ENCODE results near the gene CHAT.

CHAT gene

DNA sequence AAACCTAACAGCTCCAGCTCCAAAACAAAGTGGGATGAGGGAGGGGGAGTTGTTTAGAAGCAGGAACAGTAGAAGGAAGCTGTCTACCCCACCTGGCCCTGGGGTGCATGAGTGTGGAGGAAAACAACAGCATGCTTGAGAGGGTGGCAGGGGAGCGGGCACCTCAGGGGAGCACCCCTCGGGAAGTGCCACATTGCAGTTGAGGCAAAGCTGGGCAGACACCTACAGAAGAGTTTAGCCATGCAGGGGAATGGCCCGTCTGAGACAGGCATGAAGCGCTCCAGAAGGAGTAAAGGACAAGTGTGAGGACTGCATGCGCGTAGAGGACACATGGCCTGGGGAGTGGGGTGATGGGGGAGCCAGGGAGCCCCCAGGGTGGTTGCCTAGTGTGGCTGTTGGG is 18.1 kb downstream of the CHAT start:
- no peak for FAIRE-seq

- FAIRE-seq: no peak
These were observed 18.8 kb downstream of the CHAT start for GRCh38 chr10:49632406-49633317.

- FAIRE-seq: no peak
These were observed 19.7 kb downstream of the CHAT start for GRCh38 chr10:49633327-49634068.

DNA sequence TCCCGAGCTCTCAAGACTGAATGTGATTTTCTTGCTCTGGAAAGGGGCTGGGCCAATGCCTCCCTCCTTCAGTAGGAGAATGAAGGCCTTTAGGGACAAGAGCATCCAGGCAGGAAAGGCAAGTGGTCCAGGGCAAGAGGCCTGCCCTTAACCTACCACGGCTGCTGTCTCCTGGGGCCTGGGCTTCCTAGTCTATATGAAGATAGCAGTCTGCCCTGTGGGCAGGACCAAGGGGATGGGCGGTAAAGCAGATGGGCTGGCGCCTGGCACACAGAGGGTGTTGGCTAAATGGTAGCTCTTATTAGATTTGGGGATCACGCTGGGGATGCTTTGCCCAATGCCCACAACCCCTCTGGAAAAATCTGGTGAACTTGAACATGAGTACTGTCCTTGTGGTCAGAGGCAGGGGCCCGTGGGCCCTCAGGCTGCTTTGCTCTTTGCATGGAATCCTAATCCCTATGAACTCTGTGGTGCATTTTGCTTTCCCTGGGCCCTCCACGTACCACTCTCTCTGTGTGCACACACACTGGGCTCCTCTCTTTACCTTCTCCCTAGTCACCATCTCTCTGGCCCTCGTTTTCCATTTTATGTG is 20.3 kb downstream of the CHAT start:
- no peak for FAIRE-seq

DNA sequence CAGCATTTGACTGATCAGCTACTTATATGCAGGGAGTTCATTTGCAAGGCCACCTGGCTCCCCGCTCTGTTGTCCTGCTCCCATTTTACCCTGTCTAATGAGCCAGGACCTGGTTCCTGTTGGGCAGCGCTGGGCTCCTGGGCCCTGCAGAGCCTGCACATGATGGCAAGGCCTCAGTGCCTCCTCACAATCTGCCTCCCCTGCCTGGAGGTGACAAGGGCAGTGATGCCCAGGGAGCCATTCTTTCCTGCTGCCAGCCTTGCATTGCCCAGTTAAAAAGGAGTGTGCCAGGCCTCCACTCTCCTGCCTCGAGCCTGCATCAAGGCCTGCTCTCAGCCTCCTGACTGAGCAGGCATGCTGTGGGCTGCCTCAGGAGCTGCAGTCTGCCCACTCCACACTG is 28.5 kb downstream of the CHAT start:
- no peak for FAIRE-seq

- FAIRE-seq: no peak
These were observed 29.6 kb downstream of the CHAT start for GRCh38 chr10:49643241-49644034.

DNA sequence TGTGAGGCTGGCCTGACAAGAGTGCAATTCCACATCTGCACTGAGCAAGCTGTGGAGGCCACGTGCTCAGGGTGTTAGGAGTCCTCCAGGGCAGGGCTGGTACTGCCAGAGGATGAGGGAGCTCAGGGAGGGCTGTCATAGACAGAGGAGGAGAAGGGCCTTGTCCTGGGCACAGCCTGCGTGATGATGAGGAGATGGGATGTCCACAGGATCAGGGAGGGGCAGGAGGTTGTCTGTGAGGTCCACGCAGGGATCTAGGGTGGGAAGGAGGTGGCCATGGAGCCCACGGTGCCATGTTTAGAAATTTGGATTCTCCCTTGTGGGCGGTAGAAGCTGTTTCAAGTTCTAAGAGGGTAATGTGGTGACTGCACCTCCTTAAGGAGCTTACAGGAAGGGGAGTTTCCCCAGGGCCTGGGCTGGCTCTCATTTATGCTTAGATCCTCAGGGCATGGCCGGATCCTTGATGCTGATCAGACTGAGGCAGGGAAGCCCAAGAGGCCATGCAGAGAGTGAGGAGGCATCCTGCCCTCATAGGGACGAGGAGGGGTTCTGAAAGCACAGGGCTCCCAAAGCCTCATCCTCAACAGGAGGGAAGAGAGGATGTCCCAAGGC is 30.3 kb downstream of the CHAT start:
- FAIRE-seq: no peak

DNA sequence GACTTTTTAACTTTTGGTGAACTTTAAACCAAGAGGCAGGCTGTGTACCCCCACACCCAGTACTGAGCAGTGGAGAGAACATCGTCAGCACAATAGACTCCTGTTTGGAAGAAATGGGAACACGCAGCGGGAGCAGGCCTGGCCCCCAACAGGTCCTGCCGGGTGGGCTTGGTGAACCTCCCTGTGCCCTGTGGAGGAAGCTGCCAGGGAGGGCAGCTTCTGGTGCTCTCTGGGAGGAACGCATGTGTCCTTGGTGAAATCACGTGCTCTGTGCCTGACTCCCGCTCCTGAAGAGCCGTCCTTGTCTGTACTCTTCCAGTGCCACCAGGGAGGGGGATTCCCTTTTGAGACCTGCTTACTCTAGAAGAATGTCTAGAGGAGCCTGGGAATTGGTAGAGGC is 31.6 kb downstream of the CHAT start:
- no peak for FAIRE-seq

GRCh38 chr10:49645871-49646870 is 32.3 kb downstream of the CHAT start:
- no peak for FAIRE-seq

DNA sequence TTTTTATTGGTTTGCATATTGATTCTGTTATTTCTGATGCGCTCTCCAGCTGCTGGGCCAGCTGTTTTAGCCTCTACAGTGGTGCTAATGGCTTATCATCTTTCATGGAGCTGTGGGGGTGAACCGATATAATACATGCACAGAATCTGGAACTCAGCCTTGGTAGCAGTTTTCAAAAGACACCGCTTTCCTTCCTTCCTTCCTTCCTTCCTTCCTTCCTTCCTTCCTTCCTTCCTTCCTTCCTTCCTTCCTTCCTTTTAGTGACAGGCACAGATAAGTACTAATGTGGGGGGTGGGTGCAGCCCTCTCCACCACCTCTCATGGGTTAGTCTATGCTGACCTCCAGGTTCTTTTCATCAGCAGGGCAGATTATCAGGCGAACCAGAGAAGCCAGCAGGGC is 33.7 kb downstream of the CHAT start:
- FAIRE-seq: no peak

- FAIRE-seq: no peak
These were observed 34.4 kb downstream of the CHAT start for GRCh38 chr10:49647985-49648795.

- no peak for FAIRE-seq
These were observed 35.5 kb downstream of the CHAT start for GRCh38 chr10:49649294-49649693.

DNA sequence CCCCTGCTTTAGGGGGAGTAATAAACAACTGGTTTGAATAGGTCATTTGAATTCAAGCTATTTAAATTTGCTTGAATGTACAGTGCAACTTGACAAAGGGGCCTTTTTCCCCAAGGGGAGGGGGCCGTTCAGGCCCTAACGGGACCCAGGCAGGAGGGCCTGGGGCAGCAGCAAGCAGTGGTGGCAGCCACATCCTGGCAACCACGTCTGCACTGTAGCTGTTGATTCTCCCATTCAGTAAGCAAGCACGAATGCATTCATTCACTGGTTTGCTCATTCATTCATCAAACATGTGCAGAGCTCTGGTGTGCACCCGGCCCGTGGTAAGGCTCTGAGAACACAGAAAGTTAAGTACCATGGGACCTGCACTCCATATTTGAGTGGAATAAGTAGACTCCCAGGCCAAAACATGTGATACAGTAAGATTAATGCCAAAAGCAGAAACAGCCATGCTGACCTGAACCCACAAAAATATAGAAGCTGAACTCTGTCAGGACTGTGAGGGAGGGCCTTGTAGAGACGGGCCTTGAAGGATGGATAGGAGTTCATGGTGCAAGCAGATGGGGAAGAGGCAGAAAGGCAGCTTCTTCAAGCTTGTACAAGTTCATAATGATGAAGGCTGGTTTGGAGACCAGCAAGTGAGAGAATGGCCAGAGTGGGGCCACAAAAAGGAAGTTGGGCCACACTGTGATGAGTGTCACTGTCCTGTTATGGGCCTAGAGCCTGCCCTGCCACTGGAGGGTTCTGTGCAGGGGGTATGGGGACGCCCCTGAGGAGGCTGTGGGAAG is 36.3 kb downstream of the CHAT start:
- FAIRE-seq: no peak

- no peak for FAIRE-seq
These were observed 36.8 kb downstream of the CHAT start for GRCh38 chr10:49650724-49651034.

- FAIRE-seq: no peak
These were observed 37.4 kb downstream of the CHAT start for GRCh38 chr10:49651039-49651835.

DNA sequence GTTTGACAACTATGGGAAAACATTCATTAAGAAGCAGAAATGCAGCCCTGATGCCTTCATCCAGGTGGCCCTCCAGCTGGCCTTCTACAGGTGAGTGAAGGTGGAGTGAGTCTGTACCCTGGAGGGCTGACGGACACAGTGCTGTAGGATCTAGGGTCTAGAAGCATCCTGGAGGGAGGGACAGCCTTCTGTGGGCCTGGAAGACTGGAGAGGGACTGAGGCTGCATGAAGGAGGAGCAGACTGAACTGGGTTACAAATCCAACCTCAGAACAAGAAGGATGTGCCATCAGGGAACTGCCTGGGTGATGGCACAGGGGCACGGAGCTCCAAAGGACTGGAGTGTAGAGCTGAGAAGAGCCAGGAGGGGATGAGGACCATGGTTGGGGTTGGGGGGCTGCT is 38.1 kb downstream of the CHAT start:
- no peak for FAIRE-seq

GRCh38 chr10:49652421-49653272 is 38.8 kb downstream of the CHAT start:
- FAIRE-seq: no peak

Data from islet of Langerhans (tissue), 1 donor.